Measurements from ENCODE around the gene TOX3. TPM values are rescaled to one million over a fixed set of nuclear protein-coding genes. Genes with fewer than 3 reads are reported as not detected.

Gene TOX3
- total RNA-seq, 1 experiment from 2014 or later: 20.2 TPM

- CTCF ChIA-PET: no interaction called here
- Mint-ChIP-seq H3K36me3 (peaks cover 14% of the 10 kb centered on the region), H3K9me3 (no peaks in the 10 kb centered on the region), H3K4me3 (no peak overlapping the region), H3K27me3 (ENCODE audit: low read depth) (no peaks in the 10 kb centered on the region), H3K4me1 (peaks cover 81% of the 10 kb centered on the region), H3K27ac (peak overlapping the region; percentile 34; the same call in 1 of the 2 replicates)
- DNase-seq (ENCODE audit: low spot score): no peak
- TF ChIP-seq ZMAT4 (CRISPR knock-in tag; IDR thresholded peaks at IDR 0.05) (no peak), IRF2 (CRISPR knock-in tag; IDR thresholded peaks at IDR 0.05; ENCODE audit: borderline replicate concordance, low read depth) (no peak), FOXJ3 (CRISPR knock-in tag; IDR thresholded peaks at IDR 0.05; ENCODE audit: borderline replicate concordance) (no peak), AFF4 (CRISPR knock-in tag; IDR thresholded peaks at IDR 0.05; ENCODE audit: borderline replicate concordance) (no peak), AR (CRISPR knock-in tag; IDR thresholded peaks at IDR 0.05) (no peak), ZNF512 (CRISPR knock-in tag; IDR thresholded peaks at IDR 0.05; ENCODE audit: borderline replicate concordance) (no peak), HMGXB4 (CRISPR knock-in tag; IDR thresholded peaks at IDR 0.05) (no peak), PRRX2 (CRISPR knock-in tag; IDR thresholded peaks at IDR 0.05) (no peak), E2F4 (CRISPR knock-in tag; IDR thresholded peaks at IDR 0.05; ENCODE audit: borderline replicate concordance, low read depth) (no peak), ELF4 (CRISPR knock-in tag; IDR thresholded peaks at IDR 0.05; ENCODE audit: low read depth) (no peak), E2F5 (CRISPR knock-in tag; IDR thresholded peaks at IDR 0.05) (no peak), TEAD4 (CRISPR knock-in tag; IDR thresholded peaks at IDR 0.05) (no peak), ZNF423 (CRISPR knock-in tag; IDR thresholded peaks at IDR 0.05) (no peak), SP1 (CRISPR knock-in tag; conservative IDR thresholded peaks at IDR 0.05) (no peak), ZNF532 (CRISPR knock-in tag; IDR thresholded peaks at IDR 0.05; ENCODE audit: borderline replicate concordance) (no peak), ZNF121 (CRISPR knock-in tag; IDR thresholded peaks at IDR 0.05) (no peak)
- no peak for ATAC-seq
- POLR2A ChIA-PET: no interaction called here
Measured at GRCh38 chr16:52462816-52463215, 84.1 kb downstream of the TOX3 start.

Data from WTC11 (cell line).